HG03460 (cell line): ENCODE data around the gene DNMT3L.
"Not testable (repeated sequence)": the region's sequence is repeated elsewhere in the genome, so short reads cannot be mapped to it uniquely, and the experiment has no call there.

Experiments used
- ATAC-seq: cut with Tn5 transposase; IDR thresholded peaks from one replicate; pipeline ENCODE4 v1.9.1; 2021; ENCODE audit not compliant: unreplicated experiment

DNMT3L gene

DNA sequence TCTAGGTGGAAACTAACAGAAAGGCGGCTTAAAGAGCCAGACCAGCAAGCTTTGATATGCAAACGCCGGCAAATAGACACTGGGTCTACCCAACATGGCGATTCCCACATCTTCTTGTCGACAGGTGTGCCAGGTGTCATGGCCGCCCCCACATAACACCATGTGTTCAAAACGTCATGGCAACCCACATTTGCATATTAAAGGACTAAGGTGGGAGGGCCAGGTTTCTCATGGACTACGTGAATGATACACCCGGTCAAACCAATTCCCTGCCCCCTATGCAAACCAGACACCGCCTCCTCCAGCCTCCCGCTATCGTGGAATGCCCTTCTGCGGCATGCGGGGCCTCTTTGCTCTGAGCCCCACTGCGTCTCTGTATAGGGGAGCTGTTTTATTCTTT is 62.2 kb downstream of the DNMT3L start:
- no peak for ATAC-seq

GRCh38 chr21:44197156-44197516 is 64.6 kb downstream of the DNMT3L start:
- not testable (repeated sequence) for ATAC-seq
